Neuronal stem cell (in vitro differentiated cells): Measurements from ENCODE around the gene S100A10.

Experiments used
- DNase-seq: peaks from one replicate; pipeline ENCODE4 v3.0.0-alpha.2; 2013; ENCODE audit warnings: low spot score
- H2AFZ ChIP-seq: one replicate; pipeline ENCODE4 v1.6.1; 2013; ENCODE audit warnings: mild to moderate bottlenecking, low read length, inconsistent platforms
- H2AK5ac ChIP-seq: 2 replicates; pipeline ENCODE4 v1.6.1; 2013; ENCODE audit warnings: low read depth, mild to moderate bottlenecking, inconsistent platforms, low read length, moderate library complexity, mixed read lengths
- H2BK120ac ChIP-seq: 2 replicates; pipeline ENCODE4 v1.6.1; 2013; ENCODE audit warnings: low read depth, mild to moderate bottlenecking, inconsistent platforms, low read length, moderate library complexity, mixed read lengths
- H2BK12ac ChIP-seq: one replicate; pipeline ENCODE4 v1.6.1; 2013; ENCODE audit warnings: low read length, inconsistent platforms
- H2BK15ac ChIP-seq: 2 replicates; pipeline ENCODE4 v1.6.1; 2013; ENCODE audit warnings: mild to moderate bottlenecking, low read length, inconsistent platforms, mixed read lengths
- H2BK5ac ChIP-seq: one replicate; pipeline ENCODE4 v1.6.1; 2013; ENCODE audit warnings: inconsistent platforms, mild to moderate bottlenecking, low read length, moderate library complexity
- H3K14ac ChIP-seq: one replicate; pipeline ENCODE4 v1.6.1; 2013; ENCODE audit warnings: low read length, inconsistent platforms
- H3K18ac ChIP-seq: 2 replicates; pipeline ENCODE4 v1.6.1; 2013; ENCODE audit warnings: low read length, inconsistent platforms
- H3K23ac ChIP-seq: 2 replicates; pipeline ENCODE4 v1.6.1; 2013; ENCODE audit warnings: low read depth, mild to moderate bottlenecking, mixed read lengths, low read length, inconsistent platforms; ENCODE audit not compliant: poor library complexity
- H3K27ac ChIP-seq: replicated peaks from 3 replicates; pipeline ENCODE4 v1.5.1; 2013; ENCODE audit warnings: low read length, inconsistent platforms
- H3K27me3 ChIP-seq, 3 experiments: 2 replicates each; pipeline ENCODE4 v1.6.1; 2013; ENCODE audit warnings: low read length in 3 of 3, mild to moderate bottlenecking in 2 of 3, inconsistent platforms in 1 of 3, low read depth in 1 of 3, mixed read lengths in 1 of 3, moderate library complexity in 1 of 3; ENCODE audit not compliant: control insufficient read depth in 3 of 3, insufficient read depth in 3 of 3
- H3K36me3 ChIP-seq, 2 donors: replicated peaks in 1 of 2; 2 replicates each; pipeline ENCODE4 v1.6.1; 2013; ENCODE audit warnings: low read length in 2 of 2; ENCODE audit not compliant: control insufficient read depth in 2 of 2, insufficient read depth in 2 of 2
- H3K4ac ChIP-seq: 2 replicates; pipeline ENCODE4 v1.6.1; 2013; ENCODE audit warnings: inconsistent platforms, mild to moderate bottlenecking, low read length, moderate library complexity
- H3K4me1 ChIP-seq, 2 donors: 1 replicate in 1 of 2; 2 replicates in 1 of 2; pipeline ENCODE4 v1.6.1; 2013; ENCODE audit warnings: low read length in 2 of 2, low read depth in 1 of 2; ENCODE audit not compliant: control insufficient read depth in 2 of 2, insufficient read depth in 1 of 2
- H3K4me2 ChIP-seq: one replicate; pipeline ENCODE4 v1.6.1; 2013; ENCODE audit warnings: mild to moderate bottlenecking, low read length, inconsistent platforms; ENCODE audit not compliant: insufficient read depth, poor library complexity, severe bottlenecking
- H3K4me3 ChIP-seq, 2 donors: 2 replicates each; pipeline ENCODE4 v1.5.1; 2013; ENCODE audit warnings: low read length in 2 of 2, mild to moderate bottlenecking in 2 of 2, inconsistent platforms in 1 of 2, moderate library complexity in 1 of 2
- H3K79me1 ChIP-seq: one replicate; pipeline ENCODE4 v1.6.1; 2013; ENCODE audit warnings: low read depth, mild to moderate bottlenecking, inconsistent platforms, low read length, moderate library complexity
- H3K9ac ChIP-seq: one replicate; pipeline ENCODE4 v1.6.1; 2013; ENCODE audit warnings: mild to moderate bottlenecking, low read depth, low read length, inconsistent platforms; ENCODE audit not compliant: poor library complexity
- H3K9me3 ChIP-seq, 2 donors: replicated peaks in 1 of 2; 2 replicates each; pipeline versions ENCODE3 to v1.6.1; 2013; ENCODE audit warnings: low read length in 2 of 2, mild to moderate bottlenecking in 2 of 2, inconsistent platforms in 1 of 2, low read depth in 1 of 2, mixed read lengths in 1 of 2, moderate library complexity in 1 of 2; ENCODE audit not compliant: control insufficient read depth in 2 of 2, insufficient read depth in 1 of 2
- H4K8ac ChIP-seq: one replicate; pipeline ENCODE4 v1.6.1; 2013; ENCODE audit warnings: low read depth, mild to moderate bottlenecking, inconsistent platforms, low read length, moderate library complexity
- H4K91ac ChIP-seq: one replicate; pipeline ENCODE4 v1.6.1; 2013; ENCODE audit warnings: low read length, low read depth, mild to moderate bottlenecking, inconsistent platforms; ENCODE audit not compliant: poor library complexity
- WGBS, 2 donors: extraction: QIAGEN DNeasy Blood & Tissue Kit; methylation state at CpG; one replicate each; pipeline ENCODE4 v1.1.7; 2013; ENCODE audit warnings: missing lambda C conversion rate in 2 of 2, mixed read lengths in 1 of 2; ENCODE audit not compliant: insufficient read length in 2 of 2, insufficient replicate concordance in 1 of 2; ENCODE audit errors: extremely low coverage in 2 of 2; 5-methylcytosine and 5-hydroxymethylcytosine counted together

The S100A10 gene

DNA sequence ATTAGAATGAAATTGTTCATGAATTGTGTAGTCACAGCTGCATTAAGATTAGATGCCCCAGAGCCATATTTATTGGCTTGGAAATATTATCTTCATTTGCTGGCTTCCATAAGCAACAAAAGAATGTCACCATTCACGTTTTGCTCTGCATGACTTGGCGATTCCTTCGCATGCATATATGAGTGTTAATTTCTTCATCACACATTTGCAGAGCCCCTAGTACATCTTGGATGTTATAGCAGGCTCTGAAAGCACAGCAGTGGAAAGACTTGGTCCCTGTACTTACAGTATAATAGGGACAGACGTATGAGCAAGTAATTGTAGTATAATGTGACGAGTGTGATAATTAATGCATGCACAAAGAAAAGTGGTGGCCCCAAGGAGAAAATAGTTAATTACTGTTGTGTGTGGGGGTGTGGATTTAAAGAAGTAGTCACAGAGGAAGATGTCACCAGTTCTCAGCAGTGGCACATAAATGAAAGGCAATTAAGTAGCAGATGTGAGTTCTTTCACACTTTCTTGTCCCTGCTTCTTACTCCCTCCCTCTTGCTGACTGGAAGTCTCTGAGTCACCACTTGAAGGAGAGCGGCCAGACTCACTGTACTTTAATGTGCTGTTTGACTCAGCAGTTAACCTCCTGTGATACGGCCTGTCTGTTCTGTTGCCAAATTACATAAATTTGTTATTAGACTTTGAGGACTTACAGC, 21.0 kb downstream of the S100A10 start:
- Histone ChIP-seq H3K36me3 (no peaks in the 10 kb centered on the region), H3K27ac (no peak overlapping the region), H3K18ac (no peak overlapping the region), H2BK12ac (no peak overlapping the region), H2AFZ (no peak overlapping the region), H3K9me3 (no peaks in the 10 kb centered on the region), H2AK5ac (no peak overlapping the region), H3K9ac (no peak overlapping the region), H3K4me3 (no peak overlapping the region), H4K8ac (no peak overlapping the region), H3K79me1 (no peaks in the 10 kb centered on the region), H2BK5ac (no peak overlapping the region), H3K4ac (no peak overlapping the region), H3K4me2 (no peak overlapping the region), H3K14ac (no peak overlapping the region), H2BK120ac (no peak overlapping the region), H2BK15ac (no peak overlapping the region), H3K4me1 (peaks cover 2 to 4% of the 10 kb centered on the region in 2 donors), H3K23ac (no peak overlapping the region), H3K27me3 (peaks cover 0 to 4% (median 0%) of the 10 kb centered on the region in 3 experiments), H4K91ac (no peak overlapping the region)
- no CpG with 5 or more reads among the region's 7 CpGs for WGBS, 2 donors
- DNase-seq, result no peak

DNA sequence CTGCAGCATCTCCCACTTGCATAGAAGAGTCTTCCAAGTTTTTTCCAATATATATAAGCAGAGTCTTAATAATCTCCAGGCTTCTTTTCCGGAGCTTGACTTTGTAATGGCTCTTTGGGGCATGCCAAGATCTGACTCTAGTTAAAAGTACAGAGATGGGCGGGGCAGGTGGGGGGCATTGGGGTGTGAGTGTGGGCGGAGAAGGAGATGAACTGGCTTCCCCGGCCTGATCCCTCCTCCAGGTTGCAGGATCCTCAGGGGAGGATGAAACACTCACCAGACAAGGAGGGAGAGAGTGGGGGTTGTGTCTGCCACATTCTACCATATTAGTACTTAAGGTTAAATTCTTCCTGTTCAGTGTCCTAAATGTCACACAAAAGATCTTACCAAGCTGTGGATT, 23.0 kb downstream of the S100A10 start:
- no peak overlapping the region for H3K23ac ChIP-seq

DNA sequence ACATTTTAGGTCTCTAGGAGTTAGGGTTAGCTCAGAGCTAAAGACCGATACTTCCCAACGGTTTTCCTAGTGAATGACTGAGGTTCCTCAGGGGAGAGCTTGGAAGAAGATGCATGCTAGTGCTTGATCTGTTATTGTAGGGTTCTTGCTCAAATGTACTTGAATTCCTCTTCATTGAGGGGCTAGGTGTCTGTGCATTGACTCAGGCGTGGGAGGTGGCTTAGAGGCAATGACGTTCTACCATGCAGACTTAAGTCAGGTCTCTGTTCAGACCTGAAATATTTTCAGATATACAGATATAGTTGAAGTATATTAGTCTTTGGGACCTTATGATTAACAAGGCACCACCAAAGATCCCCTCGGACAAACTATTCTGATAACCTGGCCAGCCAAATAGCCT, 23.5 kb downstream of the S100A10 start:
- Histone ChIP-seq H3K14ac (no peak overlapping the region), H3K9ac (no peak overlapping the region)
- no CpG with 5 or more reads among the region's 5 CpGs for WGBS, 2 donors

More for the DNA sequence above, 23.0 kb downstream of the S100A10 start:
- Histone ChIP-seq H3K18ac (no peak overlapping the region), H2BK120ac (no peak overlapping the region), H3K9ac (no peak overlapping the region), H3K27me3 (no peaks in the 10 kb centered on the region), H2BK5ac (no peak overlapping the region), H2BK12ac (no peak overlapping the region), H3K4ac (no peak overlapping the region), H3K4me2 (no peak overlapping the region), H3K36me3 (no peaks in the 10 kb centered on the region), H3K9me3 (no peaks in the 10 kb centered on the region), H4K8ac (no peak overlapping the region), H2AFZ (no peak overlapping the region), H3K14ac (no peak overlapping the region), H3K4me3 (no peak overlapping the region), H3K79me1 (no peaks in the 10 kb centered on the region), H2BK15ac (no peak overlapping the region), H4K91ac (no peak overlapping the region), H3K27ac (no peak overlapping the region), H3K4me1 (peaks cover 2 to 4% of the 10 kb centered on the region in 2 donors), H2AK5ac (no peak overlapping the region)
- DNase-seq, result no peak
- WGBS, 2 donors, result no CpG with 5 or more reads among the region's 4 CpGs

DNA sequence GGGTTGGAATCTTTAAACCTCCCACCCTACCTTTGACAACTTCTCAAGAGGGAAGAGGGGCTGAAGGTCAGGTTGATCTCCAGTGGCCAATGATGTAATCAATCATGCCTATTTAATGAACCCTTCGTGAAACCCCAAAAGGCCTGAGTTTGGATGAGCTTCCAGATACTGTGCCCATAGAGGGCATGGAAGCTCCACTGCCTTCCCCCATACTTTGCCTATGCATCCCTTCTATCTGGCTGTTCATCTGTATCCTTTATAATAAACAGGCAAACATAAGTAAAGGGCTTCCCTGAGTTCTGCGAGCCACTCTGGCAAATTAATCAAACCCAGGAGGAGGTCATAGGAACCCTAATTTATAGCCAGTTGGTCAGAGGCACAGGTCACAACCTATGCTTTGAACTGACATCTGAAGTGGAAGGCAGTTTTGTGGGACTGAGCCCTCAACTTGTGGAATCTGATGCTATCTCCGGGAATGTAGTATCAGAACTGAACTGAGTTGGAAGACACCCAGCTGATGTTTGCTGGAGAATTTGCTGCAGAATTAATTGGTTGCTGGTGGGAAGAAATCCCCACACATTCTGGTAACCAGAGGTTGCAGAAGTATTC, 24.8 kb downstream of the S100A10 start:
- Histone ChIP-seq H4K8ac (no peak overlapping the region), H3K27ac (no peak overlapping the region), H3K4me2 (no peak overlapping the region), H3K4me3 (no peak overlapping the region), H3K4me1 (peaks cover 2 to 4% of the 10 kb centered on the region in 2 donors), H2BK5ac (no peak overlapping the region), H3K23ac (no peak overlapping the region), H3K9ac (no peak overlapping the region), H3K4ac (no peak overlapping the region), H3K27me3 (no peaks in the 10 kb centered on the region), H3K14ac (no peak overlapping the region), H3K9me3 (no peaks in the 10 kb centered on the region), H4K91ac (no peak overlapping the region), H2AFZ (no peak overlapping the region), H2BK12ac (no peak overlapping the region), H2BK120ac (no peak overlapping the region), H3K18ac (no peak overlapping the region), H2AK5ac (no peak overlapping the region), H2BK15ac (no peak overlapping the region), H3K79me1 (no peaks in the 10 kb centered on the region), H3K36me3 (no peaks in the 10 kb centered on the region)
- no peak for DNase-seq
- no CpG with 5 or more reads among the region's 3 CpGs for WGBS, 2 donors

More for the DNA sequence above, 23.5 kb downstream of the S100A10 start:
- H2BK5ac ChIP-seq, result no peak overlapping the region
- no peak overlapping the region for H2BK120ac ChIP-seq
- H2BK12ac ChIP-seq, result no peak overlapping the region
- H3K27me3 ChIP-seq, result no peaks in the 10 kb centered on the region
- no peak overlapping the region for H2AFZ ChIP-seq
- no peaks in the 10 kb centered on the region for H3K9me3 ChIP-seq
- no peak overlapping the region for H4K8ac ChIP-seq
- no peak for DNase-seq
- no peak overlapping the region for H3K18ac ChIP-seq
- no peak overlapping the region for H3K4me3 ChIP-seq
- peaks cover 2 to 4% of the 10 kb centered on the region in 2 donors for H3K4me1 ChIP-seq
- H2BK15ac ChIP-seq, result no peak overlapping the region
- no peak overlapping the region for H3K4ac ChIP-seq
- H3K79me1 ChIP-seq, result no peaks in the 10 kb centered on the region
- no peak overlapping the region for H3K27ac ChIP-seq
- no peaks in the 10 kb centered on the region for H3K36me3 ChIP-seq
- no peak overlapping the region for H3K4me2 ChIP-seq
- H4K91ac ChIP-seq, result no peak overlapping the region
- no peak overlapping the region for H3K23ac ChIP-seq
- H2AK5ac ChIP-seq, result no peak overlapping the region
